Psoas muscle (tissue), 8 donors: ENCODE data around the gene ATAD3B. TPM values are rescaled to one million over a fixed set of nuclear protein-coding genes. Genes with fewer than 3 reads are reported as not detected.
"Not testable (repeated sequence)": the region's sequence is repeated elsewhere in the genome, so short reads cannot be mapped to it uniquely, and the experiment has no call there.

Experiments used
- ATAC-seq, 4 donors: fragments of 200-7000 bp; cut with Tn5 transposase; one replicate each; pipeline ENCODE4 v1.9.1; 2020; ENCODE audit warnings: moderate library complexity in 3 of 4, mild to moderate bottlenecking in 2 of 4
- DNase-seq, 2 donors: peaks; one replicate each; pipeline ENCODE4 v3.0.0-alpha.2; 2020
- H3K27ac ChIP-seq: fragments of 200-600 bp; one replicate; pipeline ENCODE4 v1.8.0; 2022
- H3K27me3 ChIP-seq, 3 donors: fragments of 200-600 bp in 1 of 3; one replicate each; pipeline versions ENCODE4 v1.6.1 to v1.8.0; 2013 to 2022; ENCODE audit warnings: low read length in 2 of 3, mild to moderate bottlenecking in 2 of 3, moderate library complexity in 1 of 3; ENCODE audit not compliant: insufficient read depth in 3 of 3
- H3K36me3 ChIP-seq, 2 donors: fragments of 200-600 bp in 1 of 2; one replicate each; pipeline versions ENCODE4 v1.6.1 to v1.8.0; 2013 to 2022; ENCODE audit warnings: low read depth in 1 of 2, mild to moderate bottlenecking in 1 of 2, moderate library complexity in 1 of 2; ENCODE audit not compliant: insufficient read depth in 1 of 2
- H3K4me1 ChIP-seq: fragments of 200-600 bp; one replicate; pipeline ENCODE4 v1.8.0; 2022
- H3K4me3 ChIP-seq: fragments of 200-600 bp; one replicate; pipeline ENCODE4 v1.8.0; 2022; ENCODE audit warnings: mild to moderate bottlenecking
- H3K9me3 ChIP-seq: fragments of 200-600 bp; one replicate; pipeline ENCODE4 v1.8.0; 2022
- CTCF ChIP-seq: fragments of 200-600 bp; IDR thresholded peaks from one replicate; pipeline ENCODE4 v1.8.0; 2022; ENCODE audit warnings: antibody characterized with exemption
- WGBS, 3 donors: extraction: QIAGEN DNeasy Blood & Tissue Kit; methylation state at CpG; one replicate each; pipeline versions ENCODE4 v1.1.6 to v1.1.7; 2013; 5-methylcytosine and 5-hydroxymethylcytosine counted together
- intact Hi-C, 2 donors: fragments of 100-400 bp; cut with DNase I; formaldehyde crosslinking; loops; one replicate each; pipeline versions ENCODE4 v1.11.0 to v1.14.2; 2022
- polyA plus RNA-seq, 3 donors: library from polyadenylated mRNA; stranded (reverse); fragments of 200-250 nt; gene quantifications; one replicate each; pipeline ENCODE4 v1.2.3, GENCODE V29; 2013
- total RNA-seq, 4 donors: library from RNA; stranded (reverse); fragmentation: NEBNext Ultra II Directional in 2 of 4; extraction: Animal tissue kit (Norgen Biotek cat#: 25700) in 2 of 4; gene quantifications; one replicate each; pipeline versions ENCODE4 v1.2.1 to v1.2.4, GENCODE V29; 2021 to 2023
- donor health status: healthy with polysubstance abuse.
- donor health status: DM: no; HTN: no; CAD: no; lungs with moderate emphysema.
- donor health status: Bipolar disorder and iron deficiency.
- donor health status: healthy.
- donor health status: DM: yes; HTN: yes; CAD: no.
- donor health status: DM: no; HTN: no; CAD: no.
- donor health status: DM: no; HTN: no; CAD: no.
- donor health status: DM: yes; HTN: yes; CAD: no.

The ATAD3B gene
- total and polyA plus RNA-seq, 7 donors, result 4.6 to 19.4 (median 9.8) TPM

DNA sequence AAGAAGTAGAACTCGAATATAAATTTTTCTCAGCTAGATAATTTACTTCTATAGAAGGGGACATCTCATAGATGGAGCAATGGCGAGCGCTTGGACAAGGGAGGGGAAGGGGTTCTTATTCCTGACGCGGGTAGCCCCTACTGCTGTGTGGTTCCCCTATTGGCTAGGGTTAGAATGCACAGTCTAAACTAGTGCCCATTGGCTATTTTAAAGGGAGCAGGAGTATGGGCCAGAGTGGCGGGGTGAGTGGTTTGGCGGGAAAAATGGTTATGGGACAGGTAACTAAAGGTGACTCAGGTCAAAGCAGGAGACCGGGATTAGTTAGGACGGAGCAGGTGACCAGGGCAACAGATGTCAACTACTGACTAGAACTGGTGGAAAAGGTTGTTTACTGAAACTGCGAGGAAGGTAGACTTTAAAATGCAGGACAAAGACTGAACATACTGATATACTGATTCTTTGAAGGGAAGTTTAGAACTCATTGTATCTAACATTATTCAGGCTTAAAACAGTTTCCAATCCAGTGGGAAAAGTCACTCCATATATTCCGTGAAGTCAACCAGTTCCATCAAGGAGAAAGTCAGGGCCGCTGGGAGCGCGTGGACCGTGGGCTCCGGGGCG lies 39.5 kb downstream of the ATAD3B start:
- DNase-seq (no peak), ATAC-seq (peak in 1 of 4 donors; percentile 9)
- H3K27me3 ChIP-seq, result no peaks in the 10 kb centered on the region
- intact Hi-C loops, result no loop called here
- peak overlapping the region; percentile 88 for H3K4me3 ChIP-seq
- no peak for TF ChIP-seq CTCF
- peaks cover 14% of the 10 kb centered on the region for H3K4me1 ChIP-seq
- peaks cover 0 to 8% of the 10 kb centered on the region in 2 donors for H3K36me3 ChIP-seq
- H3K27ac ChIP-seq, result peak overlapping the region; percentile 89
- WGBS, 3 donors, result 10 to 12% (median 12%) methylated on average over 17 of the region's 17 CpGs
- no peaks in the 10 kb centered on the region for H3K9me3 ChIP-seq

DNA sequence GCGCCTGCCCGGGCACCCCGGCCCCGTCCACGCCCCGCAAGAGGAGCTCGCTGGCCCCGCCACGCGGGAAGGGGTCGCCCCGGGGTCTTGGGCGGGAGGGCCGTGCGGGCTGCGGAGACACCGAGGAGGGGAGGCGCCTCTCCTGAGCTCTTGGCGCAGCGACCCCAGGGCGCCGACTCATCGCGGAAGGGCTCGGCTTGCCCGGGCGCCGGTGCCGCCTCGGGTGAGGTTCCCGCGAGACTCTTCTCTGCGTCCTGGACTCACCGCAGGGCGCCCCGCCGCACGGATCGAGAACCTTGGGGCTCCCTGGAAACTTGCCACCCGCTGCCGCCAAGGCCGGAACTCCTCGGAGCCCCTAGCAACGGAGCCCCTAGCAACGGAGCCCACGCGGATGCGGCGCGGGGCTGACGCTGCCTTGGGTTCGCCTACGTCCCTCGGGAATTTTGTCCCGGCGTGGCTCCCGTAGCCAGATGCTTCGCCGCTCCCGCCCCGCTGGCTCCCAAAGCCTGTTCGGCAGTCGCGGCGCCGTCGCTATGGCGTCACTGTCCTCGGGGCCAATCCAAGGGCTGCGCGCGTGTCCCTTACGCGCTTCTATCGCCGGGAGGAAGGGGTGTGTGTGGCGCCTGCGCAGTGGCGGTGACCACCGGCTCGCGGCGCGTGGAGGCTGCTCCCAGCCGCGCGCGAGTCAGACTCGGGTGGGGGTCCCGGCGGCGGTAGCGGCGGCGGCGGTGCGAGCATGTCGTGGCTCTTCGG lies 40.1 kb downstream of the ATAD3B start, which contains the start of gene ATAD3A:
TSS of gene ATAD3A (plus strand) at position 630 of the 753 bp plus-strand sequence. CDS start at position 737, 107 bp downstream.
- DNase-seq (peak; percentile 99 to 100), ATAC-seq (peak; percentile 95 to 97 (median 96))
- Histone ChIP-seq H3K9me3 (no peaks in the 10 kb centered on the region), H3K4me3 (peak within 1 kb of the TSS; percentile 88), H3K36me3 (peaks cover 0 to 15% of the 10 kb centered on the region in 2 donors), H3K4me1 (peaks cover 11% of the 10 kb centered on the region), H3K27ac (peak within 1 kb of the TSS; percentile 89), H3K27me3 (no peaks in the 10 kb centered on the region)
- 0% methylated on average over 44 to 99 of the region's 99 CpGs for WGBS, 3 donors
- TF ChIP-seq CTCF, result no peak
- intact Hi-C loops, result no loop called here

DNA sequence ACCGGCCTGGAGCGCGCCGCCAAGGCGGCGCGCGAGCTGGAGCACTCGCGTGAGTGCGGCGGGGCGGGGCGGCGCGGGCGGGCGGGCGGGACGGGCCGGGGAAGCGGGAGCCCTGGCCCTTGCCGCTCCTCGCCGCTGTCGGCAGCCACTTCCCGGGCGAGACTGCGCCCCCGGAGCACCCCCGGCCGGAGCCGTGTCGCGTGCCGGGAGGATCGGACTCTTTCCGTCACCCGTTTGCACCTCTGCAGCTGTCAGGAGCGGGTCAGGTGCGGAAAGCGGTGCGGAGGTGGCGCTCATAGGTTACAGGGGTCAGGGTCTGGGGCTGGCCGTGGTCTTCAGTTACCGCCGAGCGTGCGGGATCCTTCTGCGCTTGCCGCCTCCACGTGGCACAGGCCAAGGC lies 40.9 kb downstream of the ATAD3B start:
- Histone ChIP-seq H3K4me3 (peak overlapping the region; percentile 88), H3K27ac (peak overlapping the region; percentile 89), H3K4me1 (peaks cover 11% of the 10 kb centered on the region), H3K36me3 (peaks cover 0 to 18% of the 10 kb centered on the region in 2 donors)
- WGBS, 3 donors, result 0 to 1% (median 0%) methylated on average over 7 to 47 of the region's 52 CpGs
- ATAC-seq, DNase-seq, H3K9me3 ChIP-seq, H3K27me3 ChIP-seq, intact Hi-C loops: not testable (repeated sequence)

DNA sequence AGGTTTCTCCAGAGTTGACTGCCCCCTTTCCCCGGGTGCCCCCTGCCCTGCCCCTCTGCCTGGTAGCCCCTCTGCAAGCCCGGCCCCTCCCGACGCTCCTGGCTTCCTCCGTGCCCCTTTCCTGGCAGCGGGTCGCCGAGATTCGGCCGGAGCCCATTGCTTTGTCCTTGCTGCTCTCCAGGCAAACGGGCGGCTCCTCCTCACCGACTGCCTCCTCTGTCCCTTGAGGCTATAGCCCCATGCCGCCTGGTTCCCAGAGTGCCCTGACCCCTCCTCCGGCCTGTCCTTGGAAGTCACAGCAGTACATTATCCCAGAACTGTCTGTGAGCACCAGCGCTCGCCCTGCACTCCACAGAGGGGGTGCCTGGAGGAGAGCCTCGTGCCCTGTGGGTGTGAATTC lies 42.1 kb downstream of the ATAD3B start:
- peaks cover 0 to 22% of the 10 kb centered on the region in 2 donors for H3K36me3 ChIP-seq
- intact Hi-C loops, DNase-seq: not testable (repeated sequence)

GRCh38 chr1:1514376-1514775 lies 42.8 kb downstream of the ATAD3B start:
- H3K27me3 ChIP-seq, H3K9me3 ChIP-seq, intact Hi-C loops, ATAC-seq, DNase-seq, H3K4me1 ChIP-seq, H3K4me3 ChIP-seq, H3K27ac ChIP-seq: not testable (repeated sequence)
- H3K36me3 ChIP-seq, result peaks cover 0 to 22% of the 10 kb centered on the region in 2 donors
- WGBS, 3 donors, result 60 to 75% (median 66%) methylated on average over 9 to 14 of the region's 16 CpGs

More for the DNA sequence above, 42.1 kb downstream of the ATAD3B start:
- not testable (repeated sequence) for H3K27me3 ChIP-seq, H3K9me3 ChIP-seq, H3K4me1 ChIP-seq, H3K27ac ChIP-seq, H3K4me3 ChIP-seq, ATAC-seq
- WGBS, 3 donors, result 73 to 79% (median 74%) methylated on average over 9 to 17 of the region's 18 CpGs

DNA sequence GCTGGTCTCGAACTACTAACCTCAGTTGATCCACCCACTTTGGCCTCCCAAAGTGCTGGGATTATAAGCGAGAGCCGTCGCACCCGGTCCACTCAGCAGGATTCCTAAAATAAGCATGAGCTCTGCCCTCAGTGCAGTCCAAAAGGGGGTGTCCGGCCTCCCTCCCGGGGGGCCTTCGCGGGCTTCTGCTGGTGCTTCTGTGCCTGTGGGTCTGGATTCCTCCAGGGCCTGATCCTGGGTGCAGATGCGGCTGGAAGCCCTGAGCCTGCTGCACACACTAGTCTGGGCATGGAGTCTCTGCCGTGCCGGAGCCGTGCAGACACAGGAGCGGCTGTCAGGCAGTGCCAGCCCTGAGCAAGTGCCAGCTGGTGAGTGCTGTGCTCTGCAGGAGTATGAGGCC lies 45.4 kb downstream of the ATAD3B start:
- H3K36me3 ChIP-seq, result peaks cover 0 to 44% of the 10 kb centered on the region in 2 donors
- intact Hi-C loops, result loop anchor here in 1 of 2 donors (5.0 kb wide), 1 partner anchor 45 kb away; no protein-coding TSS in a partner anchor
- not testable (repeated sequence) for ATAC-seq

More for the DNA sequence above, 45.4 kb downstream of the ATAD3B start:
- H3K9me3 ChIP-seq, H3K4me3 ChIP-seq, H3K27ac ChIP-seq, DNase-seq, H3K4me1 ChIP-seq, H3K27me3 ChIP-seq: not testable (repeated sequence)
- WGBS, 3 donors, result 93 to 96% (median 95%) methylated on average over 14 of the region's 14 CpGs
